Mammary epithelial cell (primary cell): Measurements from ENCODE around the gene SPATC1L.

Experiments
- EZH2 ChIP-seq: IDR thresholded peaks from 2 replicates; pipeline ENCODE4 v1.6.1; 2012; ENCODE audit warnings: low read length, inconsistent platforms, borderline replicate concordance
- TF ChIP-seq, protein P1 (sequence below), 2 donors: IDR thresholded peaks in 1 of 2; conservative IDR thresholded peaks in 1 of 2; 2 replicates each; pipeline ENCODE4 v1.5.1; 2011 to 2012; ENCODE audit warnings: inconsistent platforms in 2 of 2, low read length in 2 of 2, mild to moderate bottlenecking in 2 of 2, control low read depth in 1 of 2, low read depth in 1 of 2; ENCODE audit not compliant: insufficient read depth in 1 of 2; ENCODE audit errors: extremely low read depth in 1 of 2

DNA sequence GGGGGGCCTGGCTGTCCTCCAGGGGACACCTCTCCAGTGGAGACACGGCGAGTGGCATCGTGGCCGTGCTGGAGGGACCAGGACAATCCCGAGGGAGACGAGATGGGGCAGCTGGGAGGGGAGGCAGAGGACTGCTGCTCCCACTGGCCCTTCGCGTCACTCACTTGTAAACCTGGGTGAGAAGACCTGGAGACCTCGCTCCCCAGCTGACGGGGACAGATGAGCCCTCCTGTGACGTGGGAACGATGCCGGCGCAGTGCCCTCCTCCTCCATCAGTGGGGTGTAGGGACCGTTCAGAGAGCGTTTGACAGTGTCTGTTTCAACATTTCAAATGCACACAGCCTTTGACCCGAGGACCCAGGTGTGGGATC lies 4.6 kb downstream of the SPATC1L start:
- no peak for TF ChIP-seq EZH2
- TF ChIP-seq, protein P1, sequence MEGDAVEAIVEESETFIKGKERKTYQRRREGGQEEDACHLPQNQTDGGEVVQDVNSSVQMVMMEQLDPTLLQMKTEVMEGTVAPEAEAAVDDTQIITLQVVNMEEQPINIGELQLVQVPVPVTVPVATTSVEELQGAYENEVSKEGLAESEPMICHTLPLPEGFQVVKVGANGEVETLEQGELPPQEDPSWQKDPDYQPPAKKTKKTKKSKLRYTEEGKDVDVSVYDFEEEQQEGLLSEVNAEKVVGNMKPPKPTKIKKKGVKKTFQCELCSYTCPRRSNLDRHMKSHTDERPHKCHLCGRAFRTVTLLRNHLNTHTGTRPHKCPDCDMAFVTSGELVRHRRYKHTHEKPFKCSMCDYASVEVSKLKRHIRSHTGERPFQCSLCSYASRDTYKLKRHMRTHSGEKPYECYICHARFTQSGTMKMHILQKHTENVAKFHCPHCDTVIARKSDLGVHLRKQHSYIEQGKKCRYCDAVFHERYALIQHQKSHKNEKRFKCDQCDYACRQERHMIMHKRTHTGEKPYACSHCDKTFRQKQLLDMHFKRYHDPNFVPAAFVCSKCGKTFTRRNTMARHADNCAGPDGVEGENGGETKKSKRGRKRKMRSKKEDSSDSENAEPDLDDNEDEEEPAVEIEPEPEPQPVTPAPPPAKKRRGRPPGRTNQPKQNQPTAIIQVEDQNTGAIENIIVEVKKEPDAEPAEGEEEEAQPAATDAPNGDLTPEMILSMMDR (conservative IDR thresholded peaks at IDR 0.05 in 1 of 2, IDR thresholded peaks at IDR 0.05 in 1 of 2; ENCODE audit: extremely low read depth in 1 of 2, insufficient read depth in 1 of 2, low read depth in 1 of 2, low read length in 2 of 2) = no peak
